Fibroblast of skin of back (primary cell): Measurements from ENCODE around the gene C16orf89.
"Not testable (repeated sequence)": the region's sequence is repeated elsewhere in the genome, so short reads cannot be mapped to it uniquely, and the experiment has no call there.

ENCODE experiments used
- DNase-seq: peaks from one replicate; pipeline ENCODE4 v3.0.0-alpha.2; 2013

Gene C16orf89

GRCh38 chr16:5059386-5060072 is 6.2 kb downstream of the C16orf89 start:
- DNase-seq, result no peak

DNA sequence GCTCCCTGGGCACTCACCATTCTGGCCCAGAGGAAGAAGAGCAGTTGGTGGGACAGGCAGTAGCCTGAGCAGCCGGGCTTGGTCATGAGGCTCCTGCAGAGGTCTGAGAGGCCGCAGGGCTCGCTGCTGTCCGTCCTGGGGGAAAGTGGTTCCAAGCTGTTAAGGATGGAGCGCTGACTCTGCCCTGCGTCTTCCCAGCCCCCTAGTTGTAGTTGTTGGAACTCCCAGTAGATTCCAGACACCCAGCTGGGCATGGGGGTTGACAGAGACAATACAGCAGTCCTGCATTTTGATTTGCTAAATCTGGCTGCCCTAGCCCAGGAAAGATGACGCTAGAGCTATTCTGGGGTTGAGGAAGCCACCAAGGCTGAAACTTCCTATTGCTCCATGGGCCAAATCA is 7.3 kb downstream of the C16orf89 start:
- peak; percentile 47 for DNase-seq

DNA sequence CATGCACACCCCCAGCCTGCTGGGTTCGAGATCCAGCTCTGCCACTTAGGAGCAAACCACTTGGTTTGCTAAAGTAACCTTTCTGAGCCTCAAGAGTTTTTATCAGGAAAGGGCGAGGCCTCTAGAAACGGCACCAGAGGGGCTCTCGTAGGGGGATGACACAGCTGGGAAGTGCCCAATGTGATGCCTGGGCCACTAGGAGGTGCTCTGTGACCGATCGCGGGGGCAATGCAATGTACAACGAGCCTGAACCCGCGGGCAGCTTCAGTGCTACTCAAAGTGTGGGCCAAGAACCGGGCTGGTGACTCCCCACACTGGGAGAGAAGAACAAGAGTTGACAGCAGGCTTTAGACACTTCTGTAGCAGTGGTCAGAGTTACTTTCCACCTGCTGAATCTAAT is 9.4 kb downstream of the C16orf89 start:
- peak; percentile 23 for DNase-seq

GRCh38 chr16:5054876-5055865 is 10.6 kb downstream of the C16orf89 start:
- DNase-seq, result no peak

DNA sequence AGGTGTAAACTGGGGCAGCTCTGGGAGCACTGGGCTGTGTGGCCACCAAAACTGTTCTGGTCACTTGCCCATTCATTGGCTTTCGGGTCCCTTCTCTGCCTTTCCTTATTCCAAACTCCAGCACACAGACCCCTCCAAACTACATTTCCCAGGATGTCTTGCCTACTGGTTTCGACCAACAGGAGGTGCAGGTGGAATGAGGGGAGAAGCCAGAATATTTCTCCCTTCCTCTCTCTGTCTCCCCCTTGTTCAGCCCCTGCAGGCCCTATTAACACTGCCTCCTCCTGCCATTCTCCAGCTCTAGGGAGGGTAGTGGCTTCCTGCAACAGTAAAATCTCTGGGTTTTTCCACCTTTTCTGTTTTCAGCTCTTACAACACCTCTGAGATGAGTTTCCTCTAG is 18.8 kb downstream of the C16orf89 start:
- no peak for DNase-seq

- DNase-seq, result no peak
Observed at GRCh38 chr16:5045499-5046115, 20.1 kb downstream of the C16orf89 start.

DNA sequence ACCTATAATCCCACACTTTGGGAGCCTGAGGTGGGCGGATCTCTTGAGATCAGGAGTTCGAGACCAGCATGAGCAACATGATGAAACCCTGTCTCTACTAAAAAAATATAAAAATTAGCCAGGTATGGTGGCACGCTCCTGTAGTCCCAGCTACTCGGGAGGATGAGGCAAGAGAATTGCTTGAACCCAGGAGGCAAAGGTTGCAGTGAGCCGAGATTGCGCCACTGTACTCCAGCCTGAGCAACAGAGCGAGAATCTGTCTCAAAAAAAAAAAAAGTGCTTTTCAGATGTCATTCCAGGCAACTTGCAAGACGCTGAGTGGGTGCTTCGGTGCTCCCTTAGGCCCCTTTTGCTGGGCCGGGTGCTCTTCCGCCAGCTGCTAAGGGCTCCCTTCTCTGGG is 21.2 kb downstream of the C16orf89 start:
- DNase-seq, result not testable (repeated sequence)

DNA sequence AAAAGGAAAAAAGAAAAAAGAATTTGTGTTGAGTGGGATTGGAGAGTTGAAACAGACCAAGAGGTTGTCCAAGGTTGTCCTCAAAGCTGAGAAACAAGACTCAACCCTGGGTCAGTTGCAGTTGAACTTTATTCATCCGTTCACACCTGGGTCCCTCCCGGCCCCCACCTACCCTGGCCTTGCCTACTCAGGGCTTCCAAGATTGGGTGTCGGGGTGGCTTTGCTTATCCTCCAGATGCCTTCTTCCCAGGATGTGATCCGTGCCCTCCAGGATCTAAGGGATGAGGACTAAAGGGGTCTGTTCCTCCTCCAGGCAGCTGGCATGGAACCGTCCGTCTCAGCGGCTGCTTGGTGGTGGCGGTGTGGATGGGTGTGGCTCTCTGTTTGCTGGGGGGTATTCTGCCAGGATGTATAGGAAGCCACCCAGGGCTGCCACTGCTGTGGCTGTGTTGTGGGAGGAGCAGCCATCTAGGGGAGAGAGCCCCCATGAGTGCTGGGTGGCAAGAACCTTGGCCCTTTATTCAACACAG is 21.7 kb downstream of the C16orf89 start:
- DNase-seq, result no peak

- peak; percentile 39 for DNase-seq
Observed at GRCh38 chr16:5042574-5043171, 23.1 kb downstream of the C16orf89 start.

DNA sequence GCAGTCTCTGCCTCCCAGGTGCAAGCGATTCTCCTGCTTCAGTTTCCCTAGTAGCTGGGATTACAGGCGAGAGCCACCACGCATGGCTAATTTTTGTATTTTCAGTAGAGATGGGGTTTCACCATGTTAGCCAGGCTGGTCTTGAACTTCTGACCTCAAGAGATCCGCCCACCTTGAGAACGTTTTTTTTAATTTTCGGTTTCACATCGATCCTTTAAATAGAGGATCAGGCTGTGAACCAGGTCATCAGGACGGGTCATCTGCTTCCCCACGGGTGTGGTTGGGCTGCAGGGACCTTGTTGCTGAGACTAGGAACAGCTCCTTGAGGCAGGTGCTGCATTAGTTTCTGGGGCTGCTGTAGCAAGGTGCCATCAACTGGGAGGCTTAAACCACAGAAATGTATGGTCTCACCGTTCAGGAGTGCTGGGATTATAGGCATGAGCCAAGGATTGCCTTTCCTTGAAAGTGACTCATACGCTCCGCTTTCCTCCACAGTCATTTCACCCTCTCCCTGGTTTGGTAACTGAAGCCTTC is 24.1 kb downstream of the C16orf89 start:
- DNase-seq, result peak; percentile 28

- no peak for DNase-seq
Observed at GRCh38 chr16:5040451-5040850, 25.3 kb downstream of the C16orf89 start.

DNA sequence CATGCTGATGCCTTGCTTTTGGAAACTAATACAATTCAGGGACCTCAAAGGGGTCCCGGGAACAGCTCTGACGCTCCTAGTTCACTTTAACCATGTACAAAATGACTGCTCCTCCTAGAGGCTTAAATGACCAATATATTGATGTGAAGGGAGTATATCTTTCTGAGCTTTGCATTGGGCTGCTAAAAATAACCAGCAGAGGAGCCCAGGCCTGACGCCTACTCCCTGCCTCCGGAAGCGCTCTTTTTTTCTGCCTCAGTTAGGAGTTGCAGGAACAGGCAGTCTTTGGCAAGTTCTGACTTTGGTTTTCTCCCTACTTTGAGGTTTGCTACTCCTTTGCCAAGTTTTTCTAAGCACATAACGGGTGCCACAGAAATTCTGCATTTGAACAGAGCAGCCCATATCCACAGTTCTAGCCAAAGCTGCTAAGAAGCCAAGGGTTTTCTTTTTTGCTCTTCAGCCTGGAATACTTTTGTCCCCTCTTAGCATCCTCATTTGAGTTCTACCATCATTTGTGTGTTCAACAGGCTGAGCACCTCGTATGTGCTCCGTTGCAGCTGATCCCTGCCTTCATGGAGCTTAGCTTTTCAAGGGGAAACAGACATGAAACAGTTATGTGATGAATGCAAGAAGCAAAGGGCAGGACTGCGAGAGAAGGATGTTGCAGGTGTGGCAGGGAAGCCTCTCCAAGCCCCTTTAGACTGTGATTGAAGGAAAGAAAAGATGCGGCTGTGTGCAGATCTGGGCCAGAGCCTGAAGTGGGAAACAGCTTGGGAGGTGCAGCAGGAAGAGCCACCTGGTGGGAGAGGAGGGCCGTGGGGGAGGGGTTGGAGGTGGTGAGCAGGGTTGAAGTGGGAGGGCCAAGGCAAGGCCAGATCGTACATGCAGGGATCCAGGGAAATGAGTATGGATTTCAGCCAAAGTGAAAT is 29.3 kb downstream of the C16orf89 start:
- DNase-seq, result no peak

DNA sequence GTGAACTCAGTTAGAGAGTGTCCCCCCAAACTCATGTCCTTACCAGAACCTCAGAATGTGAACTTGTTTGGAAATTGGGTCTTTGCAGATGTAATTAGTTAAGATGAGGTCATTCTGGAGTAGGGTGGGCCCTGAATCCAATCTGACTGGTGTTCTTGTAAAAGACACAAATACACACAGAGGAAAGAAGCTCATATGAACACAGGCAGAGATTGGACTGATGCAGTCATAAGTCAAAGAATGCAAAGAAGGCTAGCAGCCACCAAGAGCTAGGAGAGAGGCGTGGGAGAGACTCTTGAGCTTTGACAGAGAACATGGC is 29.9 kb downstream of the C16orf89 start:
- no peak for DNase-seq

DNA sequence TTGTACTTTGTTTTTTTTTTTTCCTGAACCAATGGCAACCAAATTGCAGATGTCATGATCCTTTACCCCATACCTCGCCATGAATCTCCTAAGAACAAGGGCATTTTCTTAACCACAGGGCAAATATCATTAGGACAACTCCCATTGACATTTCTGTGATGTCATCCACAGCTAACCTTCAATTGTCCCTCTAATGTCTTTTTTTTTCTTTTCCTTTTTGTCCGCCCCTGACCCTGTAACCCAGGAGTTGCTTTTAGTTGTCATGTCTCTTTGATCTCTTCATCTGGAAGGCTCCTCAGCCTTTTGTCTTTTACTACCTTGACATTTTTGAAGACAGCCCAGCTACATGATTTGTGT is 31.6 kb downstream of the C16orf89 start:
- no peak for DNase-seq

DNA sequence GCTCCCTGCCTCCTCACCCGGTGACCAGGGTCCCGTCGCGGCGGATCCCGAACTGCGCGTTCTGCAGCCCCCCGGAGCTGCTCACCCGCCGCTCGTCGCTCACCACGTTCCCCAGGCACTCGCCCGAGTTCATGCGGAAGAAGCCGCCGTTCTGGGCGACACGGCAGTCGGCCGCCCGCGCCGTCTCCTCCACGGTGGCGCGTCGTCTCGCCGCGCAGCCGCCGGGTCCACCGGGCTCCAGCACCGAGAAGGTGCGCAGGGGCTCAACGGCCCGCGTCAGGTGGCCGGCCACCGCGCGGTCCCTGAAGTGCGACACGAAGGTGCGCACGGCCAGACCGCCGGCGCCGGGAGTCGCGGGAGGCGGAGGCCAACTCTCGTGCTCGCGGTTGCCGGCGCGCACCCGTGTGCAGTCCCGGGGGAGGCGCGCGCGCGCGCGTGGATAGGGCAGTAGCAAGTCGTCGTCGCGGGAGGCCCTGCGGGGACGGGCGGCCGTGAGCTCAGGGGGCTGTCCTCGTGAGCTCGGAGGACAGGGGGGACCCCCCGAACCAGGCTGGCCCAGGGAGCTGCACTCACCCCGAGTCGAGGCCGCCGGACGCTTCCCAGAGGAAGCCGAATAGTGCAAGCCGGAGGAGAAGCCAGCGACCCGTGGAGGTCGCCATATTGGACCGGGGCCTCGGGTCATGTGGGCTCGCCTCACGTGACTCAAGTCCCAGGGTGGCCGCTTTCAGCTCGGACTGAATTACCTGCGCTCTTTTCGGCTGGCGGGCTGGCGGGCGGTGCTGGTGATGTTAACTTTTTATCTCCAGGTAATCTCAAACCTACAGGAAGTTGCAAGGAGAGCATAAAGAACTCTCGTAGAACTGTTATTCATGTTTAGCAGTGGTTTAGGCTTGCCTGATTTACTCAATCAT is 32.2 kb downstream of the C16orf89 start, which contains the start of gene NAGPA:
Gene NAGPA (minus strand): TSS at position 680 of the 911 bp plus-strand sequence. CDS start 21 bp downstream, at position 659.
- DNase-seq, result peak; percentile 80

DNA sequence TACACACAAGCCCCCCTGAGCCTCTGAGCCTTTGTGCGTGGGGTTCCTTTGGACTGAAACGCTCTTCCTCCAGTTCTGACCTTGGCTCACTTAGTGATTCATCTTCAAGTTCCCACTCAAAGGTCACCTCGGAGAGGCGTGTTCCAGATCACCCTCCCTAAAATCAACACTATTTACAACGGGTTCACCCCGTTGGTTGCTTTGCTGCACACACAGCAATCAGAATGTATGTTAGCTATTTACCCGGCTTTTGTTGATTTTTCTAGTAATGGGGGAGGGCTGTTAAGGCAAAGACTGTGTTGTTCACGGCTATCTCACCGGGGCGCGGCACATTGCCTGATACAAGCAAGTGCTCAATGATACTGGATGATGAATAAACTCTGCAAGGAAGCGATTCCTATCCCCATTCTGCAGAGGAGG is 33.0 kb downstream of the C16orf89 start:
- DNase-seq, result no peak

DNA sequence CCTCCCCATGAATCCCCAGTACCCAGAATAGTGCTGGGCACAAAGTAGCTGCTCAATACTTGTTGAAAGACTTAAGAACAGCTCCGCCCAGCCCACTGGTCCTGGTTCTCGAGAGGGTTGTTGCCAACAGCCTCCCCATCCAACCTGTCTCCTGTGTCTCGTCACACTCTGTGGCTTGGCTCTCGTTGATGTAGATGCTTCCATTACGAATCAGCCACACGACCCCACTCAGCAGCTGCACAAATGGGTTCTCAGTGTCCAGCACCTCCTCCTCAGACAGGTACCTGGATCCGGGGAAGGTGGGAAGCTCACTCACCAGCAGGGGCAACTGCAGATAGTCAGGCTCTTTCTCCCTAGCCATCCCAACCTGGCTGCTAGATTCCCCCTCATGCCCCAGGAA is 34.2 kb downstream of the C16orf89 start:
- no peak for DNase-seq

DNA sequence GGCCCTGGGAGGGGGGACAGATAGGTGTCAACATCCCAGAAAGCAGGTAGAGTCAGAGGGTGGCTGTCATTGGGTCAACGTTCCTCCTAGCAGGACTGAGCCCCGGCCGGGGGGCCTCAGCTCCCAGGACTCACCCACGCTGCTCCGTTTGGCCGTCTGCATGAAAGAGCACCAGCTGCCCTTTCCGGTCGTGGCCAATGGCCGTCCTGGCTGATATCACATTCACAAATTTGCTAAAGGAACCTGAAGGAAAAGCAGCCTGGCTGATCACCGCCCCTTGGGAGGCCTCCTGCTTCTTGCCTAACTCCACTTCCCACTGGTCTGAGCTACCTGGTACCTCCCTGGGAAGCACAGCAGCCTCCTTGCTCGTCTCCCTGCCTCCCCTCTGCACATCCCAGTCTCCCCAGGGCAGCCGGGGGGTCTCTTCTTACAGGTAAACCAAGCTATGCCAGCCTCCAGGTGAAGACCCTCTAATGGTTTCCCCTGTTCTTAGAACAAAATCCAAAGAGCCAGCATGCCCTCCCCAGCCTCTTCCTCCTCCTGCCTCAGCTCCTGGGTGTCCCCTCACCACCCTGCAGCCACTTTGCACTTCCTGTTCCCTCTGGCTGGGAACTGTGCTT is 35.4 kb downstream of the C16orf89 start:
- DNase-seq, result no peak

DNA sequence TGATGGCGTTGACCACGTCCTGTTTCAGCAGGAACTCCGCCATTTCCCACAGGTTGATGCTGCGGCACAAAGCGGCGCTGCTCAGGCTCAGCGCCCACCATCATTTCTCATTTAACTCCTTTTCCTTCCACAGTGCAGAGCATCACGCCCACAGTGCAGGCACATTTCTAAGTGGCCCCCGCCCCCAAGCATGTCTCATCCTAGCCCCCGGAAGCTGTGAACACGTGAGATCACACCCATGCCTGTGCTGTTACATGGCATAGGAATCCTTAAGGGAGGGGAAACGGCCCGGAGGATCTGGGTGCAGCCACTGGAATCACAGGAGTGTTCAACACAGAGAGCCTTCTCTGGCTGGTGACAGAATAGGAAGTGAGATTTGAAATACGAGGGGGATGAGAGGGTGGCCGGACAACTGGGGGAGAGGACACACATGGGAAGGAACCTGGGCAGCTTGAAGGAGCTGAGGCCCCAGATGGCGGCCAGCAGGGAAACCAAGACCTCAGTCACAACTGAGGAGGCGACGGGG is 36.7 kb downstream of the C16orf89 start:
- no peak for DNase-seq
